CMK (cell line): ENCODE measurements around the gene SMIM21.

Source experiments
- DNase-seq: peaks from one replicate; pipeline ENCODE4 v3.0.0-alpha.2; 2010; ENCODE audit warnings: low read depth

SMIM21 gene

GRCh38 chr18:75377258-75377657, 50.2 kb downstream of the SMIM21 start:
- DNase-seq, result no peak

DNA sequence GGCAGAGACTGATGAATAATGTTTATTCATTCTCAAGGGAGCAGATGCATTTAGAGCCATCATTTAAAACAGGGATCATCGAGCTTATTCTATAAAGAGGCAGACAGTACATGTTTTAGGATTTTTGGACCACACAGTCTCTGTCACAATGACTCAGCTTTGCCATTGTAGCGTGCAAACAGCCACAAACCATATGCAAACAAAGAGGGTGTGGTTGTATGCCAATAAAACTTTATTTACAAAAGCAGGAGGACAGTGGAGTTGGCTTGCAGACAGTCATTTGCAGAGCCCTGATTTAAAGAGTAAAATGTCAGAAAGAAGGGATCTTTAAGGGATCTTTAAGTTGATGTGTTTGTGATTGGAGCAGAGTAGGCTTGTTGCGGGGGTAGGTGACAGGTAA, 51.5 kb downstream of the SMIM21 start:
- DNase-seq, result no peak

DNA sequence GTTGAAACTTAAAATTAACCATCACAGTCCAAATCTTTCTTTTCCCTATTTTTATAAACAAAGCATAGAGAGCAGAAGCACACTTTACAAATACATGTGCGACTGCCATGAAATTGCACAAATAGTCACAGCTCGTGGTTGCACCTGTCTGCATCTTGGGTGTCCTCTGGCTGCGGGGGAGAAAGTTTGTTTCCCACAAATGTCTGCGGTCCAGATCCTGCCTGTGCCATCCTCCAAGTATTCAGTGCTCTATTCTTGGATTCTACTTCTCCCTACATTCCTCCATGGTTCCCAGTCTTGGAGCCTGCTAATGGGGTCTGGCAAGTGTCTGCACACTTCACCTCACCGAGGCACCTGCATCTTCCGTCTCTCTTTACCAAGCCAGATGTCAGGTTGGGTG, 52.2 kb downstream of the SMIM21 start:
- no peak for DNase-seq

DNA sequence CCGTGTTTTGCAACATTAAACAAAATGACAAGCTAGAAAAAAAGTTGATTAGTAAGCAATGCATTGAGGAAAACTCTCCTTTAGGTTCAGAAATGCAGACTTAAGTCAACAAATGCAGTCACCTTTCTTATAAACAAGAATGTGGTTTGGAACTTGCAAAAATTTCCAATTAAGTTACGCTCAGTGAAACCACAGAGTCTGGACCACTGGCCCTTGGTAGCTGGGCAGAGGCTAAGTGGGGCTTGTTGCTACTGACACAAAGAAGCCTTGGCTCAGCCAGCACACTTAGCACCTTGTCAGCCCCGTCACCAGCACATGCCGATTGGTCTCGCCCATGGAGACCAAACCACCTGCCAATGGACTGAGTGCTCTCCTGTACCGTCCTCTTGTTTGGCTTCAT, 53.0 kb downstream of the SMIM21 start:
- no peak for DNase-seq

DNA sequence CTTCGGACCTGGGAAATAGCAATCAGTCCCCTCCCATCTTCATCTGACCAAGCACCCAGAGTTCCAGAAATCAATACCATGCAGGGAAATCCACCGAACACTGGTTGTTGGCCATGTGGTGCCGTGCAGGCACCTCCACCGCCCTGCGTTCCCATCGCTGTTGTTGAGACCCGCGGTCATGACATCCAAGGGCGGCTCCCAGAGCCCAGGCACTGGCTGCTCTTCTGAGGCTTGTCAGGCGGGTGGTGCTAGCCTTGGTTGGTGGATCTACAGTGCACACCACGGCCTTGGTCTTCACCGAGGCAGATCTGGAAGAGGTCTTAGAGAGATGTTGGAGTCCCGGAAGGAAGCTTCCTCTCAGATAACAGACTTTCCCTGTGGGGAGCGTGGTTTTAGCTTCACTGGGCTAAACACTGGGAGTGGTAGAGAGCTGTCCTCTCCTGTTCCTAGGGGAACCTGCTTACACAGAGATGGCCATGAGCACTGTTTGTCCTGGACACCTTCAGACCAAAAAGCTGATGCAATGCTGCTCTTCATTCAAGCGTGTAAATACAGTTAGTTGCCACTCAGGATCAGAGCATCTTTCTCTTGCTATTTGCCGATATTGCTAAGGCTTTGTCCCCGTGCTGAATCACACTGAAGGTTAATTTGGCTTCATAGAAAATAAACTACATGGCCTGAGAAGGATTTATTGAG, 58.3 kb downstream of the SMIM21 start:
- peak; percentile 21 for DNase-seq

- no peak for DNase-seq
Measured at GRCh38 chr18:75365837-75366236, 61.7 kb downstream of the SMIM21 start.

DNA sequence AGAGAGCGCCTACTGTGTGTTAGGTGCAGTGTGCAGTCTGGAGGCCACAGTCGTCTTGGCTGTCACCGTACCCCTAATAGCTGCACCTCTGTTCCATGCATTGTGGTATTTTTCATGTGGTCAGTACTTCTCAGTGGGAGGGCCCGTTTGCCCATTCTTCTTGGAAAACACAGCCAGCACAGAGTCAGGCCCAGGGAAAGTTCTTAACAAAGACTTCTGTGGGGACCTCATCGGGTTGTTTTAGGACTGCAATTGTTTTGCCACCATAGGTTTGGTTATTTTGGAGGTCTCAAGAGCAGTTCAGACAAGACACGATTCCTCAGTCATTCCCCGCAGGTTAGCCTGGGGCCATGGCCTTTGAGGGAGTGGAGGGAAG, 62.3 kb downstream of the SMIM21 start:
- no peak for DNase-seq

GRCh38 chr18:75364512-75365253, 62.8 kb downstream of the SMIM21 start:
- DNase-seq, result no peak

DNA sequence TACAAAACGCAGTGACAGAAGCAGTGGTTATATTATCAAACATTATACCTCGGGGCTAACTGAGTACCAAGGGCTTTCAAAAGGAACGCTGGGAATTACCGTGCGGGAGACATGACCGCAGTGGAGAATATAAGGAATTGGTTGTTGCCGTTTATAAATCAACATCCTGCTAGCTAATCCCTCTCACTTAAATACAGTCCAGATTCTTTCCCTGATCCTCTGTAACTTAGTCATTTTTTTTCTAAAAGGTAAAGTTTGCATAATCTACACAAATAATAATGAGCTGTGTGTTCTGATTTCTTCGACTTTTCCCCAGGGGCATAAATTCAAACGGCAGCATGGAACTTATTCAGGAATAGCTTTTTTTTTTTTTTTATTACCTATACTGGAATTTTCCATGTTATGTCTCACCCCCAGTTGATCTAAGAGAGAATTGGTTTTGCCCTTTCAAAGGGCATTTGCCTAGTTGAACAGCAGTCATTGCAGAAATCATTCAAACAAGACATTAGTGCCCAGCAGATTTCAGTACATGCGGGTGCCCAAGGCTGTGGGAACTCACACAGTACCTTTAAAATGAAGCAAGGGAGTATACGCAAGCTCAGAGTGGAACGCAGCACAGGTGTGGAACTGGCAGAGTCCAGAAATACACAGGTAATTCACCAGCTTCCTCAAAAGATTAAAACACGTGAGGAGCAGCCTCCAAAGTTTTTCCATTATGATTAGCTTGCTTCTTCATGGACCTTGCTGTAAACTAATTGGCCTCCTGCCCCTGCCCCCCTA, 63.9 kb downstream of the SMIM21 start:
- DNase-seq, result no peak

DNA sequence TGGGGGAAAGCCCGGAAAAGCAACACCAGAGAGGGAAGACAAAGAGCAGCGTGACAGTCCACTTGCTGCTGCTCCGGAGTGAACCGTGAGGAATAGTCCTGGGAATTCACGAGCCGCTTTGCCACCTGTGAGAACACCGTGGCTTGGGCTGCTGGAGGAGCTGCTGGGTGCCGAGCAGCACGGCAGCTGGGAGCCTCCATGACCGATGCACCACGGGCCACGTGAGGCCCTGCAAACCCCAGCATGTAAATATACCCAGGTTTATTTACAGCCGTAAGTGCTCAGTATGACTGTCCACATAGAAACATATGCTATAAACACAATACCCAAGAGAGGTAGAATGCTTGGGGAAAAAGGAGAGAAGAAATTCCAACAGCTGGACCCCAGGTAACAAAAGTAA, 65.1 kb downstream of the SMIM21 start:
- DNase-seq, result no peak

GRCh38 chr18:75360941-75361340, 66.6 kb downstream of the SMIM21 start:
- DNase-seq, result no peak

DNA sequence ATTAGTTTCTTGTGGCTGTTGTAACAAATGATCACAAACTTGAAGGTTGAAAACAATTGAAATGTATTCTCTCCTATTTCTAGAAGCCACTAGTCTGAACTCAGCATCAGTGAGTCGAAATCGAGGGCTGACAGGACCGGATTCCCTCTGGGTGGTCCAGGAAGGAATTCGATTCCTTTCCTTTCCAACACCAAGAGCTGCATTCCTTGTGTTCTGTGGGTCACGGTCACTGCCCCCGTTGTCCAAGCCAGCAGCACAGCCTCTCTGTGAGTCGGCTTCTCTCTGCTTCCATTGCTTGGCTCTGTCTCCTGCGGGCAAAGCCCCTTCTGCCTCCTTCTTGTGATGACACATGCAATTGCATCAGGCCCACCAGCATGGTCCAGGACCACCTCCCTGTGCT, 67.3 kb downstream of the SMIM21 start:
- no peak for DNase-seq
